Activated CD4-positive, alpha-beta T cell treated with anti-CD3 and anti-CD28 coated beads, Interleukin-2, amount 10 ng/mL, durations not matched to agents 7 days and 5 days (primary cell): ENCODE results near the gene FKBP4. TPM values are rescaled to one million over a fixed set of nuclear protein-coding genes. Genes with fewer than 3 reads are reported as not detected.
A peak's percentile ranks its signal among the peaks of the same experiment; 100 is the strongest.
"Not testable (repeated sequence)": the region's sequence is repeated elsewhere in the genome, so short reads cannot be mapped to it uniquely, and the experiment has no call there.

ENCODE experiments used
- CTCF ChIA-PET: fragments of 350-600 bp; sonication (Branson Sonifier 250); formaldehyde crosslinking; loops from one replicate; lab custom pipeline; 2021; ENCODE audit warnings: antibody characterized with exemption; lab: Charles Lee
- POLR2A ChIA-PET: fragments of 350-600 bp; sonication (Branson Sonifier 250); formaldehyde crosslinking; loops from one replicate; lab custom pipeline; 2021; ENCODE audit warnings: antibody characterized with exemption; lab: Charles Lee
- DNase-seq: peaks from one replicate; pipeline ENCODE4 v3.0.0-alpha.2; 2020
- H3K27ac Mint-ChIP-seq: one replicate; pipeline ENCODE4 v1.8.0; 2021; ENCODE audit warnings: mild to moderate bottlenecking, moderate library complexity, mixed read lengths
- H3K27me3 Mint-ChIP-seq: one replicate; pipeline ENCODE4 v1.8.0; 2021; ENCODE audit warnings: mixed read lengths
- H3K36me3 Mint-ChIP-seq: one replicate; pipeline ENCODE4 v1.8.0; 2021; ENCODE audit warnings: low read depth, mixed read lengths
- H3K4me1 Mint-ChIP-seq: one replicate; pipeline ENCODE4 v1.8.0; 2021; ENCODE audit warnings: mixed read lengths
- H3K4me3 Mint-ChIP-seq: one replicate; pipeline ENCODE4 v1.8.0; 2021; ENCODE audit warnings: mild to moderate bottlenecking, moderate library complexity, mixed read lengths
- H3K9me3 Mint-ChIP-seq: one replicate; pipeline ENCODE4 v1.8.0; 2021; ENCODE audit warnings: mixed read lengths
- total RNA-seq, 2 experiments: library from RNA; stranded (reverse); gene quantifications; one replicate each; pipeline ENCODE4 v1.2.3, GENCODE V29; 2021

FKBP4 gene
- total RNA-seq, 2 experiments from 2014 or later, result 47.2 to 68.2 TPM

DNA sequence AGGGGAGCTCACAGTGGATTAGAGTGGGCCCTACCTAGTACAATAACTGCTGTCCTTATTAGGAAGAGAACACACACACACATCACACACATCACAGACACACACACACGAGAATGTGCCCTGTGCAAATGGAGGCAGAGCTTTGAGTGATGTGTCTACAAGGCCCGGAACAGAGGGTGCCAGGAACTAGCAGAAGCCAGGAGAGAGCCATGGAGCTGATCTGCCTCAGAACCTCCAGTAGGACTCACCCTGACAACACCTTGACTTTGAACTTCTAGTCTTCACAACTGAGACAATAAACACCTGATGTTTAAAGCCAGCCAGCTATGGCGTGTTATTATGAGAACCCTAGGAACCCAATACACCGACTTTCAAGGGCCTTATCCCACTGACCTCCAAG is 29.7 kb upstream of the FKBP4 start:
- no peak for DNase-seq
- no peaks in the 10 kb centered on the region for H3K36me3 Mint-ChIP-seq
- no peak overlapping the region for H3K4me3 Mint-ChIP-seq
- H3K27ac Mint-ChIP-seq, result no peak overlapping the region
- ChIA-PET CTCF (interaction anchor here (0.6 to 1.3 kb wide), 3 partner anchors 9 to 1494 kb away, joined by 3 to 4 read pairs (median 3); no protein-coding TSS in a partner anchor), POLR2A (no interaction called here)
- no peaks in the 10 kb centered on the region for H3K4me1 Mint-ChIP-seq
- H3K9me3 Mint-ChIP-seq, result no peaks in the 10 kb centered on the region
- H3K27me3 Mint-ChIP-seq, result no peaks in the 10 kb centered on the region

DNA sequence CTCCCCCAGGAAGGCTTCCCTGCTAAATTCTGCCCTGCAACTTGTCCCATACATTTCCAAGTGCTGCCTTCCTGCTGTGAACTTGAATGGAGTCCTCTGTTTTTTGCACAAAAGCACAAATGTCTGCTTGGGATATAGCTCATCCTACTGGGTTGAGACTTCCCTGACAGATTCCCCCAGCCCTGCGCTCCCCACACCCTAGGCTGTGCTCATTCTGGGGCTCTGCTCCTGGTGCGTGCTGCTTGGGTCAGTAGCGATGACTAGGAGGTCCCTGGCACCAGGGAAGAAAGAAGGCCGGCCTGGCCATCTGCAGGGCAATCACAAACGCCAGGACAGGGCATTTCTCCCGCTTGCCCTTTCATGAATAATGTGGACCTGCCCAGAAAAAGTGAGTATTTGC is 29.2 kb upstream of the FKBP4 start:
- ChIA-PET CTCF (interaction anchor here (0.6 to 1.3 kb wide), 2 partner anchors 8 to 1493 kb away, joined by 3 to 4 read pairs; no protein-coding TSS in a partner anchor), POLR2A (no interaction called here)

DNA sequence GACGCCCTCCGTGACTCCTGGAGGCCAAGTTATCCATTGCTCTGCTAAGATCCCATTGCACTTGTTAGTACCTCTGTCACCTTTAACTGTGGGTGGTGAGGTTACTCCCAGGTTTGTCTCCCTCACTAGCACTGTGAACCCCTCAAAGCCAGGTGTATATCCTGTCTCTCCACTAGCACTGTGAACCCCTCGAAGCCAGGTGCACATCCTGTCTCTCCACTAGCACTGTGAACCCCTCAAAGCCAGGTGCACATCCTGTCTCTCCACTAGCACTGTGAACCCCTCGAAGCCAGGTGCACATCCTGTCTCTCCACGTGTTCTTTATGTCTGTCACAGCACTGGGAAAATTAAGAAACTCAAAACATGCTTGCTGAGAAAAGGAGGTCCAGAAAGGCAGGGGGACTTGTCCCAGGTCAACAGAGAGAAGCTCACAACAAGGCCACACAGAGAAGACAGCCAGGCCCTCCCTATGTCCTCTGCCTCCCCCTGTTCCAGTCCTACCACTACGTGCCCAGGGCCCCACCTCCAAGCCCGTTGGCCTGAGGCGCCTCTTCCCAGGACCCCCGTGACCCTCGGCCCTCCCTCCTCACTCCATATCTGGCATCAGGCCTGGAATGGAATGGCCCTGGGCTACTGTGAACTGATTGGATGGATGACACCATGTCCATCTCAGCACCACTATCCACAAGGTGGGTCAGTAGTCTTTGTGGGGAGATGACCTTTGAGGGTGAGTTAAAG is 26.4 kb upstream of the FKBP4 start:
- H3K4me3 Mint-ChIP-seq, result no peak overlapping the region
- no peaks in the 10 kb centered on the region for H3K9me3 Mint-ChIP-seq
- H3K4me1 Mint-ChIP-seq, result no peaks in the 10 kb centered on the region
- DNase-seq, result no peak
- ChIA-PET POLR2A (no interaction called here), CTCF (no interaction called here)
- no peaks in the 10 kb centered on the region for H3K27me3 Mint-ChIP-seq
- H3K36me3 Mint-ChIP-seq, result no peaks in the 10 kb centered on the region
- H3K27ac Mint-ChIP-seq, result no peak overlapping the region

More for the DNA sequence above, 29.2 kb upstream of the FKBP4 start:
- no peaks in the 10 kb centered on the region for H3K27me3 Mint-ChIP-seq
- DNase-seq, result no peak
- no peak overlapping the region for H3K27ac Mint-ChIP-seq
- no peaks in the 10 kb centered on the region for H3K4me1 Mint-ChIP-seq
- no peaks in the 10 kb centered on the region for H3K9me3 Mint-ChIP-seq
- H3K4me3 Mint-ChIP-seq, result no peak overlapping the region
- no peaks in the 10 kb centered on the region for H3K36me3 Mint-ChIP-seq

DNA sequence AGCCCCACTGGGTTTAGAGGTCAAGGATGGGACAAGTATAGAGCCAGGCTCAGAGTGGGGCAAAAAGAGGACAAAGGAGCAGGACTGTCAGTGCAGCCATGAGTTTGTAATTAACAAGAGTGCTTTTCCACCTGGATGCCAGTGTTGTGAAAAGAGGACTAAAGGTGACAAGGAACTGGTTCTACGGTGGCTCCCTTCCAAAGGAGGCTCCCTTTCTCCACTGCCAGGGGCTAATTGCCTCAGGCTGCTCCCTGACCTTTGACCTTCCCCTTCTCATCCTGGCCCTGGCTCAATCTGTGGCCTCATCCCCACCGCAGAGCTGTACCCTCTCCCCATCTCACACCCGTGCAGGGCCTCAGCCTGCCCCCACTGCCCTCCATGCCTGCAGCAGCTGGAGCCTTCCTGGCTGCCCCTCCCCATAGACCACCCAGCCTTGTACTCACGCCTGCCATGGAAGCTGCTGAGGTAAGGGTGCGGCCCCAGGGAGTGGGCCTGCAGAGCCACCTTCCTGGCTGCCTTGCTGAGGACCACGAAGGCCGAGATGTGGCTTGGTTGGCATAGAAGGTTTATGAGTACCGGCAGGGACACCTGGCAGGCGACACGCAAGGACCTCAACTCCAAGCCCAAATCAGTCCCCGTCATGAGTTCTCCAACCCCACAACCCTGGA is 24.8 kb upstream of the FKBP4 start:
- no peak overlapping the region for H3K27ac Mint-ChIP-seq
- H3K4me1 Mint-ChIP-seq, result no peaks in the 10 kb centered on the region
- ChIA-PET CTCF (interaction anchor here (0.8 kb wide), 1 partner anchor 246 kb away, joined by 3 read pairs; no protein-coding TSS in a partner anchor), POLR2A (no interaction called here)
- DNase-seq, result no peak
- no peaks in the 10 kb centered on the region for H3K36me3 Mint-ChIP-seq
- H3K9me3 Mint-ChIP-seq, result no peaks in the 10 kb centered on the region
- H3K27me3 Mint-ChIP-seq, result no peaks in the 10 kb centered on the region
- no peak overlapping the region for H3K4me3 Mint-ChIP-seq

DNA sequence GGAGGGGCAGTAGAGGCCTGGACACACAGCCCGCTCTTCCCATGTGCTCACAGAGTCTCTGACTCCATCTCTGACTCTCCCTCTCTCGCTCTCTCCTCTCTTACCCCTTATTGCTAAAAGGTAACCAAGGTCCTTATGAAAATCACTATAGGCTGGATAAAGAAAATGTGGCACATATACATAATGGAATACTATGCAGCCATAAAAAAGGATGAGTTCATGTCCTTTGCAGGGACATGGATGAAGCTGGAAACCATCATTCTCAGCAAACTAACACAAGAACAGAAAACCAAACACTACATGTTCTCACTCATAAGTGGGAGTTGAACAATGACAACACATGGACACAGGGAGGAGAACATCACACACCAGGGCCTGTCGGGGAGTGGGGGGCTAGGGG is 24.2 kb upstream of the FKBP4 start:
- H3K36me3 Mint-ChIP-seq, POLR2A ChIA-PET, H3K9me3 Mint-ChIP-seq, H3K27ac Mint-ChIP-seq, H3K4me3 Mint-ChIP-seq, CTCF ChIA-PET, DNase-seq, H3K27me3 Mint-ChIP-seq, H3K4me1 Mint-ChIP-seq: not testable (repeated sequence)

DNA sequence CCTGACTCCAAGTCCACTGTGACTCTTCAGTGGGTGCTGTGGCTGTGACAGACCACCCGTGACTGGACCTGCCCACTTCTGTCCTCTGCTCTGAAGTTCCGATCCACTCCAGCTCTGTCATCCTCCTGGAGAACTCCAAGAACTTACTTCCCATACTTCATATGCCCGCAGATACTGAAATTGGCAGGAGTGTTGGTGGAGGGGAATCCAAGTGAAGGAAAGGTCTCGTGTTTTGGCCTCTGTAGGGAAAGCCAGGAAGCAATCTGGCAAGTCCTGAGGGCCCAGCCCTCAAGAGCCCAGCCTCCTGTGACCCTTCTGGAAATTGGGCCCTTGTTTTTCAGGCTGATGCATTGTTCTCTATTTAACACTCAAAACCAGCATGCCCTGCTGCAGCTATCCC is 22.4 kb upstream of the FKBP4 start:
- no peak overlapping the region for H3K27ac Mint-ChIP-seq
- H3K4me1 Mint-ChIP-seq, result no peaks in the 10 kb centered on the region
- CTCF ChIA-PET, result no interaction called here
- no peak for DNase-seq
- no peaks in the 10 kb centered on the region for H3K9me3 Mint-ChIP-seq
- no peaks in the 10 kb centered on the region for H3K27me3 Mint-ChIP-seq
- no peak overlapping the region for H3K4me3 Mint-ChIP-seq
- POLR2A ChIA-PET, result no interaction called here
- H3K36me3 Mint-ChIP-seq, result no peaks in the 10 kb centered on the region

DNA sequence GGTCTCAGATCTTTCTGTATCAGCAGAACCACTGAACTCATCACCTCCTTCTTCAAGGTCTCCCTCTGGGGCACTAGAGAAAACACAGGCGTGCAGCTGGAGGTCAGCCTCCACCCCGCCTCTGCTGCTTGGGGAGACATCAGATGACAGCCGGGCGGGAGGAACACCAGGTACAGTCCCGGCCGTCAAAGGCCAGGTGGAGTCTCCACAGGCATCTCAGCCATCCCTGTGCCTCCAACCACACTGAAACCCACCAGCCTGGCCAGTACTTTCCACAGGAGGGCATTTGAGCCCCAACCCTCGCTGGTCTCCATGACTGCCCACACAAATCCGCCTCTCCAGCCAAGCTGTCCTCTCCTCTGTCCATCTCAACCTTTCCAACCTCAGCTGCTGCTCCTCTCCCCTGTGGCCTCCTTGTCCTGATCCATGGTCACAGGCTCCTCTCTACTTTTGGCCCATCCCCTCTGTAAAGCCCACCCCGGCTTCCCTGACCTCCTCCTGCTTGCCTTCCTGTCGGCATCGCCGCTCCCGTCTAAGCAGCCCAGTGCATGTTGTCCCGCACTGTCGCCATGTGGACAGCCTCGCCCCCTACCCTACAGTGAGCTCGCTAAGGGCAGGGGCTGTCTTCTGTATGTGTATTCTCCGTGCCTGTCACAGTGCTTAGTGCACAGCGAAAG is 21.4 kb upstream of the FKBP4 start:
- Mint-ChIP-seq H3K4me1 (no peaks in the 10 kb centered on the region), H3K36me3 (no peaks in the 10 kb centered on the region), H3K27me3 (no peaks in the 10 kb centered on the region), H3K27ac (no peak overlapping the region), H3K9me3 (no peaks in the 10 kb centered on the region), H3K4me3 (no peak overlapping the region)
- POLR2A ChIA-PET, result no interaction called here
- no peak for DNase-seq
- CTCF ChIA-PET, result interaction anchor here (1.1 kb wide), 1 partner anchor 8 kb away, joined by 4 read pairs; no protein-coding TSS in a partner anchor

DNA sequence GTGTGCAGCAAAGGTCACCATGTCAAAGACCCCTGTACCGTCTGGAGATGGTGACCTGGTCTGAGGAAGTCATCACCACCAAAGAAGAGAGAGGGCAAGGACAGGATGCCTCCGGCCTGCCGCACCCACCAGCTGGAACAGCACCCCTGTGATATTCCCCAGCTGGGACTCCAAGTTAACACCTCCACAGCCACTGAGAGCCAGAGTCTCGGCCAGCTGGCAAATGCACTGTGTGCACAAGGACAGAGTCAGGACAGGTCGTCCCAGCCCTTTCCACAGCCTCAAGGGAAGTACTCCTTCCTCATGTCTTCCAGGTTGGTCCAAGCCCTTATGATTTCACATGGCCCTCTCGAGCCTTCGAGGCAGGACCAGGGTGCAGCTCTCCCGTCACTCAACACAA is 19.3 kb upstream of the FKBP4 start:
- Mint-ChIP-seq H3K4me3 (no peak overlapping the region), H3K36me3 (no peaks in the 10 kb centered on the region), H3K4me1 (no peaks in the 10 kb centered on the region), H3K9me3 (no peaks in the 10 kb centered on the region), H3K27ac (no peak overlapping the region), H3K27me3 (no peaks in the 10 kb centered on the region)
- no peak for DNase-seq
- ChIA-PET POLR2A (no interaction called here), CTCF (no interaction called here)

DNA sequence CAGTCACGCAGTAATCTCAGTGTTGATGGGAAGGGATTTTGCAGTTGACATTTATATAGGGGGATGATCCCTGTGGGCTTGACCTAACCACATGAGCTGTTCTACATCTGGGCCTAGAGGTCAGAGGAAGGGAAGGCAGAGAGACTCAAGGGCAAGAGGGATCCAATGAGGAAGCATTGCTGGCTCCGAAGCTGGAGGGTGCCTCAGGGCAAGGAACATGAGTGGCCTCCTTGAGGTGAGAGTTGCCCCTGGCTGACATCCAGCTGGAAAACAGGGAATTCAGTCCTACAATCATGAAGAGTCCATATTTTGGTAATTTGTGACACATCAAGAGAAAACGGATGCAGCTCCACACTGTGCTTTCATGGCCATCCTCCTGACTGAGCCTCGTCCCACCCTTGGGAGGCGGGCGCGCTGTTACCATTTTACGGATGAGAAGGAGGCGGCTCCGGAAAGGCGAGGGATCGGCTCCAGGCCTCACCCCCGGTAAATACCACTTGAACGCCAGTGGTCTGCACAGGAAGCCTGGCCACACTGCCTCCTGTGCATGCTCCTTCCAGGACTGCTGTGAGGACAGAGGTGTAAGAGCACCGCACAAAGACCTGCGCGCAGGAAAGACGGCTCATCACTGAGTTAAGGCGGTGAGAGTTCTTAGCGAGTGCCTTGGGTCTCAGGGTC is 18.5 kb upstream of the FKBP4 start:
- Mint-ChIP-seq H3K36me3 (no peaks in the 10 kb centered on the region), H3K27me3 (no peaks in the 10 kb centered on the region), H3K27ac (no peak overlapping the region), H3K4me3 (no peak overlapping the region), H3K4me1 (no peaks in the 10 kb centered on the region), H3K9me3 (no peaks in the 10 kb centered on the region)
- no peak for DNase-seq
- ChIA-PET POLR2A (no interaction called here), CTCF (no interaction called here)

DNA sequence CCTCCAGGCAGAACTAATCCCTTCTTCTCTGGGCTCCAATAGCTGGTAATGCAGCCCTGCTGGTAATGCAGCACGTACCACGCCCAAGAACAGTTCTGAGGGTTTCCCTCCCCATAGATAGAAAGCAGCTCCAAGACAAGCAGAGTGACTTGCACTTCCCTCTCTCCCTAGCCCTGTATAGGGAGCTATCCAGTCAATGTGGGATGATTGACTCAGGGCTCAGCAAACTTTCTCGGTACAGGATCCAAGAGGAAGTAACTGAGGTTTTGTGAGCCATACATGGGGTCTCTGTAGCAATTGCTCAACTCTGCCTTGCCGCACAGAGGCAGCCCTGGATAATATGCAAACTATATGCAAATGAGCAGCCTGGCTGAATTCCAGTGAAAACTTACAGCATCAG is 15.5 kb upstream of the FKBP4 start:
- ChIA-PET CTCF (no interaction called here), POLR2A (no interaction called here)
- H3K36me3 Mint-ChIP-seq, result no peaks in the 10 kb centered on the region
- H3K9me3 Mint-ChIP-seq, result no peaks in the 10 kb centered on the region
- H3K27me3 Mint-ChIP-seq, result peaks cover 13% of the 10 kb centered on the region
- DNase-seq, result no peak
- no peak overlapping the region for H3K27ac Mint-ChIP-seq
- H3K4me1 Mint-ChIP-seq, result peaks cover 10% of the 10 kb centered on the region
- H3K4me3 Mint-ChIP-seq, result no peak overlapping the region

DNA sequence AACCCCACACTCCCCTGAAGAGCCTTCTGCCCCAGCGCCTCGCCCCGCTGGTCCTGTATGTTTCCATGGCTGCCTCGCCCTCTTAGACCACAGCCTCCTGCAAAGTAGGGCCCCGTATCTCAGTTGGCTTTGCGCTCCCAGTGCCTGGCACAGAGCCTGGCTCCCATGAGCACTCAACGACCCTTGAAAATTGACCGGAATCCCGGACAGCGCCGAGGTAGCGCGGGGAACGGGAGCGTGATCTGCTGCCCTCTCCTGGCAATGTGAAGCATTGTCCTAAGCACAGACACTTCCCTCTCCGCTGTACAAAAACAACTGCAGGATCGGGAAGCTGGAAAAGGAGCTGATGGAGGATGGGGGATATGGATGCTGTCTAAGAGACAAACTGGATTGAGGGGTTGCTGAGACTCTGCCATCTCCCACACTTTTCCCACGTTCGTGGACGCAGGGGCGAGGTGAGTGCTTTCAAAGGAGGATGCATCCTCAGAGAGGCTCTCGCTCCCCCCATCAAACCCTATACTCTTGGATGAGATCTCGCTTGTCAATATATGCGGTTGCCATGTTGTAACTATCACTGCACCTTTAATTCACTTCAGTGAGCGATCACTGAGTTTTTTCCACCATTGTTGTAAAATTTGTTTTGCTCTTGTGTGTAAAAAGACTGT is 10.7 kb upstream of the FKBP4 start:
- peaks cover 24% of the 10 kb centered on the region for H3K27me3 Mint-ChIP-seq
- ChIA-PET CTCF (interaction anchor here (0.6 to 2.2 kb wide), 6 partner anchors 11 to 122 kb away, joined by 3 to 9 read pairs (median 4); partner anchors contain the start of gene FKBP4), POLR2A (no interaction called here)
- no peaks in the 10 kb centered on the region for H3K36me3 Mint-ChIP-seq
- peaks cover 13% of the 10 kb centered on the region for H3K4me1 Mint-ChIP-seq
- peak overlapping the region; percentile 57 for H3K4me3 Mint-ChIP-seq
- no peak overlapping the region for H3K27ac Mint-ChIP-seq
- H3K9me3 Mint-ChIP-seq, result no peaks in the 10 kb centered on the region
- peak; percentile 52 for DNase-seq

DNA sequence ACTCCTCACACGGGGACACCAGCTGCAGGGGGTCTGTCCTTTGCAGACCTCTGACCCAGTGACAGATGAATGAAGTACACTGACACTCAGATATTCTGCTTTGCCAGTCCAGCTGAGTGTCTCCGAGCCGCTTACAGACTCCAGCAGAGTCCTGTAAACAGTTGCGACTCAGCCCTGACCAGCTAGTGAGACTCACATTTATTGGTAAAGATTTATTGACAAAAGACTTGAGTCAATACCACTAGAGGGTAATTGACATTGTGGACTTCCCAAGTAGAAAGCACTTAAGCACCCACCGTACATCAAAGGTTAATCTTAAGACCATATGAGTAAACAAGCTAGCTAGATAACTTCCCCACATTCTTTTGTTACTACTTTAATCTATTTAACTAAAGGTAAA is 9.8 kb upstream of the FKBP4 start:
- POLR2A ChIA-PET, result no interaction called here
- CTCF ChIA-PET, result interaction anchor here (1.2 to 2.2 kb wide), 3 partner anchors 10 to 102 kb away, joined by 3 to 9 read pairs (median 8); partner anchors contain the start of gene FKBP4

More for the DNA sequence above, 9.8 kb upstream of the FKBP4 start:
- no peaks in the 10 kb centered on the region for H3K36me3 Mint-ChIP-seq
- peaks cover 24% of the 10 kb centered on the region for H3K27me3 Mint-ChIP-seq
- peaks cover 13% of the 10 kb centered on the region for H3K4me1 Mint-ChIP-seq
- no peak for DNase-seq
- no peak overlapping the region for H3K27ac Mint-ChIP-seq
- no peaks in the 10 kb centered on the region for H3K9me3 Mint-ChIP-seq
- no peak overlapping the region for H3K4me3 Mint-ChIP-seq
